AG04449 (cell line): ENCODE data around the gene NR2F1-AS1.

ENCODE experiments used
- CTCF ChIA-PET: fragments of 350-600 bp; formaldehyde crosslinking; extraction: SDS; loops from one replicate; lab custom pipeline; 2021; ENCODE audit warnings: antibody characterized with exemption; lab: Yijun Ruan, JAX
- POLR2A ChIA-PET: fragments of 400-600, 350-600 bp; formaldehyde crosslinking; extraction: SDS; loops from one replicate; lab custom pipeline; 2020; ENCODE audit warnings: antibody characterized with exemption, inconsistent platforms; lab: Yijun Ruan, JAX
- DNase-seq: peaks from one replicate; pipeline ENCODE4 v3.0.0-alpha.2; 2010; ENCODE audit warnings: low read depth, low spot score
- H3K4me3 ChIP-seq: 2 replicates; pipeline ENCODE4 v1.5.1; 2011; ENCODE audit warnings: low read depth, mild to moderate bottlenecking, control low read depth, low read length
- CTCF ChIP-seq: IDR thresholded peaks from one replicate; pipeline ENCODE4 v1.5.1; 2011; ENCODE audit warnings: mild to moderate bottlenecking, moderate library complexity, low read length, control low read depth, inconsistent platforms; ENCODE audit not compliant: insufficient read depth; ENCODE audit errors: missing control alignments

The NR2F1-AS1 gene

GRCh38 chr5:93616538-93617174, 35.6 kb upstream of the NR2F1-AS1 start:
- CTCF ChIA-PET = interaction anchor here (1.8 to 2.2 kb wide), 2 partner anchors 166 to 185 kb away, joined by 3 to 8 read pairs; no protein-coding TSS in a partner anchor
- DNase-seq = no peak
- no peak for TF ChIP-seq CTCF
- POLR2A ChIA-PET = no interaction called here
- H3K4me3 ChIP-seq = no peak overlapping the region

GRCh38 chr5:93612855-93613243, 31.8 kb upstream of the NR2F1-AS1 start:
- POLR2A ChIA-PET = interaction anchor here (0.8 kb wide), 1 partner anchor 8 kb away, joined by 4 read pairs; no protein-coding TSS in a partner anchor
- CTCF ChIA-PET = interaction anchor here (0.6 to 2.9 kb wide), 5 partner anchors 8 to 1080 kb away, joined by 3 to 15 read pairs (median 3); no protein-coding TSS in a partner anchor
- no peak for DNase-seq
- TF ChIP-seq CTCF = no peak
- no peak overlapping the region for H3K4me3 ChIP-seq

GRCh38 chr5:93611976-93612854, 31.2 kb upstream of the NR2F1-AS1 start:
- no peak for DNase-seq
- no peak overlapping the region for H3K4me3 ChIP-seq
- ChIA-PET POLR2A (interaction anchor here (0.8 kb wide), 1 partner anchor 9 kb away, joined by 4 read pairs; no protein-coding TSS in a partner anchor), CTCF (interaction anchor here (0.6 to 2.9 kb wide), 5 partner anchors 9 to 1080 kb away, joined by 3 to 15 read pairs (median 3); no protein-coding TSS in a partner anchor)
- no peak for TF ChIP-seq CTCF

GRCh38 chr5:93611273-93611975, 30.4 kb upstream of the NR2F1-AS1 start:
- POLR2A ChIA-PET = no interaction called here
- H3K4me3 ChIP-seq = no peak overlapping the region
- TF ChIP-seq CTCF = no peak
- no peak for DNase-seq
- CTCF ChIA-PET = interaction anchor here (1.6 to 2.9 kb wide), 2 partner anchors 10 to 190 kb away, joined by 6 to 15 read pairs; no protein-coding TSS in a partner anchor

- CTCF ChIA-PET = interaction anchor here (2.9 kb wide), 1 partner anchor 190 kb away, joined by 15 read pairs; no protein-coding TSS in a partner anchor
- no peak for DNase-seq
- POLR2A ChIA-PET = no interaction called here
- no peak overlapping the region for H3K4me3 ChIP-seq
- TF ChIP-seq CTCF = no peak
These were observed 29.7 kb upstream of the NR2F1-AS1 start for GRCh38 chr5:93610581-93611272.
